ENCODE data around the gene PPP1R12C. TPM values are rescaled to one million over a fixed set of nuclear protein-coding genes. Genes with fewer than 3 reads are reported as not detected.

Gene PPP1R12C
- total and polyA plus RNA-seq, 10 of the 15 experiments (the other 5 are each of a cell fraction or from before 2014, with no cell fraction given): 1.4 to 84.7 (median 20.5) TPM

DNA sequence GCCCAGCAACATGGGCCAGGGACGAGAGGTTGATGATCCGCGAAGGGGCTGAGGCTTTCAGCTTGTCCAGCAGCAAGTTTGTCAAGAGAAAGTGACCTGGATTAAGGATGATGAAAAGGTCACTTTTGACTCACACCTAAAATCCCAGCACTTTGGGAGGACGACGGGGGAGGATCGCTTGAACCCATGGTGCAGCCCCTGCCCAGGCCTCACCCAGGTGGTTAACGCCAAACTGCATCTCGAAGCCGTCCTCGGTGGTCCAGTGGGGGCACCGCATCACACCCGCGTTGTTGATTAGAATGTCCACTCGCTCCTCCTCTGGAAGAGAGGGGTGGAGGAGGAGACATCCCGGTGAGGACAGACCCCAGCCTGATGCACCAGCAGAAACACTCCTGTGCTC lies 69.0 kb downstream of the PPP1R12C start:
- Histone ChIP-seq H3K4me1 (ENCODE audit: control insufficient read depth, insufficient read depth, low read length) (no peaks in the 10 kb centered on the region), H2AFZ (ENCODE audit: control insufficient read depth, low read depth, low read length) (no peak overlapping the region), H3K27ac (ENCODE audit: control insufficient read depth, insufficient read depth) (no peak overlapping the region), H3K27me3 (replicated peaks in 1 of 2; ENCODE audit: control insufficient read depth in 2 of 2, insufficient read depth in 2 of 2, low read length in 1 of 2) (no peaks in the 10 kb centered on the region), H3K9ac (ENCODE audit: control insufficient read depth, insufficient read depth, low read length) (no peak overlapping the region), H3K4me2 (ENCODE audit: control insufficient read depth, insufficient read depth) (no peak overlapping the region), H3K36me3 (ENCODE audit: control insufficient read depth in 2 of 2, insufficient read depth in 2 of 2, low read length in 1 of 2) (peaks cover 16 to 25% of the 10 kb centered on the region in 2 experiments), H3K4me3 (no peak overlapping the region), H4K20me1 (ENCODE audit: control insufficient read depth, insufficient read depth) (no peaks in the 10 kb centered on the region), H3K79me2 (ENCODE audit: control insufficient read depth, insufficient read depth, low read length) (no peaks in the 10 kb centered on the region), H3K9me3 (replicated peaks; ENCODE audit: control insufficient read depth, insufficient read depth, low read length) (no peaks in the 10 kb centered on the region)
- in situ Hi-C loops (cut with MboI): no loop called here
- POLR2A ChIA-PET: interaction anchor here (0.7 kb wide), 1 partner anchor 9 kb away, joined by 3 read pairs; no protein-coding TSS in a partner anchor
- ATAC-seq (no peak), DNase-seq (ENCODE audit: low read depth, low spot score) (no peak), FAIRE-seq (no peak)
- CTCF ChIA-PET: no interaction called here
- RAD21 ChIA-PET (ENCODE audit: unreplicated experiment): no interaction called here
- 99% methylated on average over 13 of the region's 15 CpGs for WGBS (ENCODE audit: insufficient coverage, insufficient replicate concordance, low lambda C conversion rate, missing lambda C conversion rate)
- intact Hi-C loops (cut with micrococcal nuclease; ENCODE audit: unreplicated experiment): no loop called here
- SMC1A ChIA-PET (ENCODE audit: uncharacterized antibody, unreplicated experiment): no interaction called here
- no TSS peak for BruUV-seq (replicated peaks)
- TF ChIP-seq USF1 (IDR thresholded peaks at IDR 0.05; ENCODE audit: borderline replicate concordance, extremely low read length, insufficient read depth, low read depth, low read length): no peak
- no peak for TF ChIP-seq CREB1 (IDR thresholded peaks at IDR 0.05; ENCODE audit: low read depth)
- TF ChIP-seq GATAD2B (conservative IDR thresholded peaks at IDR 0.05; ENCODE audit: low read depth): no peak
- TF ChIP-seq BCL3 (IDR thresholded peaks at IDR 0.05; ENCODE audit: borderline replicate concordance, insufficient read depth, low read depth, low read length, poor library complexity, severe bottlenecking): no peak
- TF ChIP-seq, protein P1, sequence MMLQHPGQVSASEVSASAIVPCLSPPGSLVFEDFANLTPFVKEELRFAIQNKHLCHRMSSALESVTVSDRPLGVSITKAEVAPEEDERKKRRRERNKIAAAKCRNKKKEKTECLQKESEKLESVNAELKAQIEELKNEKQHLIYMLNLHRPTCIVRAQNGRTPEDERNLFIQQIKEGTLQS (IDR thresholded peaks at IDR 0.05; ENCODE audit: borderline replicate concordance, extremely low read depth, low read depth, low read length): no peak
- TF ChIP-seq, protein P2, sequence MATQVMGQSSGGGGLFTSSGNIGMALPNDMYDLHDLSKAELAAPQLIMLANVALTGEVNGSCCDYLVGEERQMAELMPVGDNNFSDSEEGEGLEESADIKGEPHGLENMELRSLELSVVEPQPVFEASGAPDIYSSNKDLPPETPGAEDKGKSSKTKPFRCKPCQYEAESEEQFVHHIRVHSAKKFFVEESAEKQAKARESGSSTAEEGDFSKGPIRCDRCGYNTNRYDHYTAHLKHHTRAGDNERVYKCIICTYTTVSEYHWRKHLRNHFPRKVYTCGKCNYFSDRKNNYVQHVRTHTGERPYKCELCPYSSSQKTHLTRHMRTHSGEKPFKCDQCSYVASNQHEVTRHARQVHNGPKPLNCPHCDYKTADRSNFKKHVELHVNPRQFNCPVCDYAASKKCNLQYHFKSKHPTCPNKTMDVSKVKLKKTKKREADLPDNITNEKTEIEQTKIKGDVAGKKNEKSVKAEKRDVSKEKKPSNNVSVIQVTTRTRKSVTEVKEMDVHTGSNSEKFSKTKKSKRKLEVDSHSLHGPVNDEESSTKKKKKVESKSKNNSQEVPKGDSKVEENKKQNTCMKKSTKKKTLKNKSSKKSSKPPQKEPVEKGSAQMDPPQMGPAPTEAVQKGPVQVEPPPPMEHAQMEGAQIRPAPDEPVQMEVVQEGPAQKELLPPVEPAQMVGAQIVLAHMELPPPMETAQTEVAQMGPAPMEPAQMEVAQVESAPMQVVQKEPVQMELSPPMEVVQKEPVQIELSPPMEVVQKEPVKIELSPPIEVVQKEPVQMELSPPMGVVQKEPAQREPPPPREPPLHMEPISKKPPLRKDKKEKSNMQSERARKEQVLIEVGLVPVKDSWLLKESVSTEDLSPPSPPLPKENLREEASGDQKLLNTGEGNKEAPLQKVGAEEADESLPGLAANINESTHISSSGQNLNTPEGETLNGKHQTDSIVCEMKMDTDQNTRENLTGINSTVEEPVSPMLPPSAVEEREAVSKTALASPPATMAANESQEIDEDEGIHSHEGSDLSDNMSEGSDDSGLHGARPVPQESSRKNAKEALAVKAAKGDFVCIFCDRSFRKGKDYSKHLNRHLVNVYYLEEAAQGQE (IDR thresholded peaks at IDR 0.05; ENCODE audit: low read depth, low read length): no peak
- TF ChIP-seq POLR2A (IDR thresholded peaks at IDR 0.05; ENCODE audit: low read depth, low read length): no peak
- TF ChIP-seq SMC3 (IDR thresholded peaks at IDR 0.05; ENCODE audit: borderline replicate concordance, low read length): no peak
- TF ChIP-seq USF2 (IDR thresholded peaks at IDR 0.05; ENCODE audit: borderline replicate concordance, low read depth, low read length): no peak
- no peak for TF ChIP-seq GABPA (IDR thresholded peaks at IDR 0.05; ENCODE audit: low read depth)
- no peak for TF ChIP-seq ZNF592 (IDR thresholded peaks at IDR 0.05)
- TF ChIP-seq RUNX3 (IDR thresholded peaks at IDR 0.05; ENCODE audit: low read length): no peak
- TF ChIP-seq NR2C2 (IDR thresholded peaks at IDR 0.05; ENCODE audit: borderline replicate concordance, control insufficient read depth, insufficient read length, low read depth): no peak
